ENCODE data around the gene KLHL6. TPM values are rescaled to one million over a fixed set of nuclear protein-coding genes. Genes with fewer than 3 reads are reported as not detected.
"Not testable (repeated sequence)": the region's sequence is repeated elsewhere in the genome, so short reads cannot be mapped to it uniquely, and the experiment has no call there.

Gene KLHL6
- total and polyA plus RNA-seq, 10 of the 15 experiments (the other 5 are each of a cell fraction or from before 2014, with no cell fraction given), result 4.0 to 91.8 (median 24.4) TPM

DNA sequence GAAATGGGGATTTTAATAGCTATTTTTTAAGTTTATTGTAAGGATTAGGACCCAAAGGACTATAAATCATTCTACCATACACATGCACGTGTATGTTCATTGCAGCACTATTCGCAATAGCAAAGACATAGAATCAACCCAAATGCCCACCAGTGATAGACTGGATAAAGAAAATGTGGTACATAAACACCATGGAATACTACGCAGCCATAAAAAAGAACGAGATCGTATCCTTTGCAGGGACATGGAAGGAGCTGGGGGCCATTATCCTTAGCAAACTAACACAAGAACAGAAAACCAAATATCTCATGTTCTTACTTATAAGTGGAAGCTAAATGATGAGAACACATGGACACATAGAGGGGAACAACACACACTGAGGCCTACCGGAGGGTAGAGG lies 26.7 kb downstream of the KLHL6 start:
- H3K36me3 ChIP-seq (ENCODE audit: control insufficient read depth in 2 of 2, insufficient read depth in 2 of 2, low read length in 1 of 2); in situ Hi-C loops (cut with MboI); H3K4me2 ChIP-seq (ENCODE audit: control insufficient read depth, insufficient read depth); BruUV-seq (replicated peaks); H2AFZ ChIP-seq (ENCODE audit: control insufficient read depth, low read depth, low read length); H3K9me3 ChIP-seq (replicated peaks; ENCODE audit: control insufficient read depth, insufficient read depth, low read length); H3K79me2 ChIP-seq (ENCODE audit: control insufficient read depth, insufficient read depth, low read length); H3K27ac ChIP-seq (ENCODE audit: control insufficient read depth, insufficient read depth); H3K9ac ChIP-seq (ENCODE audit: control insufficient read depth, insufficient read depth, low read length); DNase-seq (ENCODE audit: low read depth, low spot score); H3K4me3 ChIP-seq; FAIRE-seq; H3K27me3 ChIP-seq (replicated peaks in 1 of 2; ENCODE audit: control insufficient read depth in 2 of 2, insufficient read depth in 2 of 2, low read length in 1 of 2); ATAC-seq; H4K20me1 ChIP-seq (ENCODE audit: control insufficient read depth, insufficient read depth): not testable (repeated sequence)
- ChIA-PET SMC1A (ENCODE audit: uncharacterized antibody, unreplicated experiment) (interaction anchor here (0.8 to 8.6 kb wide), 15 partner anchors 9 to 185 kb away, joined by 3 to 190 read pairs (median 13); partner anchors contain the start of gene YEATS2), RAD21 (ENCODE audit: unreplicated experiment) (interaction anchor here (0.6 to 7.2 kb wide), 8 partner anchors 10 to 169 kb away, joined by 3 to 156 read pairs (median 24); partner anchors contain the start of gene YEATS2), CTCF (interaction anchor here (0.6 to 9.3 kb wide), 12 partner anchors 10 to 355 kb away, joined by 3 to 98 read pairs (median 9); no protein-coding TSS in a partner anchor), POLR2A (interaction anchor here (0.5 to 4.7 kb wide), 15 partner anchors 8 to 287 kb away, joined by 3 to 93 read pairs (median 7); partner anchors contain the start of gene KLHL24)
- WGBS (ENCODE audit: insufficient coverage, insufficient replicate concordance, low lambda C conversion rate, missing lambda C conversion rate), result 90% methylated on average over 6 of the region's 6 CpGs
- TF ChIP-seq SMARCA5 (IDR thresholded peaks at IDR 0.05), result peak; percentile 66; the same call in 1 of the 2 replicates
- intact Hi-C loops (cut with micrococcal nuclease; ENCODE audit: unreplicated experiment), result loop anchor here (5.0 kb wide), 2 partner anchors 64 to 109 kb away; partner anchors contain the start of gene KLHL24
- H3K4me1 ChIP-seq (ENCODE audit: control insufficient read depth, insufficient read depth, low read length), result peaks cover 48% of the 10 kb centered on the region

- peak; percentile 82 for ATAC-seq
- H3K9ac ChIP-seq (ENCODE audit: control insufficient read depth, insufficient read depth, low read length), result peak overlapping the region; percentile 30
- in situ Hi-C loops (cut with MboI), result no loop called here
- TF ChIP-seq ZNF622 (IDR thresholded peaks at IDR 0.05) (no peak), RFX5 (IDR thresholded peaks at IDR 0.05; ENCODE audit: low read depth, low read length) (no peak), FOXM1 (IDR thresholded peaks at IDR 0.05; ENCODE audit: low read depth, low read length) (peak; percentile 81; the same call in 1 of the 2 replicates), NR2F1 (conservative IDR thresholded peaks at IDR 0.05) (peak; percentile 88), NR2C1 (IDR thresholded peaks at IDR 0.05) (no peak), HDAC2 (IDR thresholded peaks at IDR 0.05) (no peak; the same call in 1 of the 2 replicates), STAT1 (conservative IDR thresholded peaks at IDR 0.05) (no peak)
- TF ChIP-seq, protein P1, sequence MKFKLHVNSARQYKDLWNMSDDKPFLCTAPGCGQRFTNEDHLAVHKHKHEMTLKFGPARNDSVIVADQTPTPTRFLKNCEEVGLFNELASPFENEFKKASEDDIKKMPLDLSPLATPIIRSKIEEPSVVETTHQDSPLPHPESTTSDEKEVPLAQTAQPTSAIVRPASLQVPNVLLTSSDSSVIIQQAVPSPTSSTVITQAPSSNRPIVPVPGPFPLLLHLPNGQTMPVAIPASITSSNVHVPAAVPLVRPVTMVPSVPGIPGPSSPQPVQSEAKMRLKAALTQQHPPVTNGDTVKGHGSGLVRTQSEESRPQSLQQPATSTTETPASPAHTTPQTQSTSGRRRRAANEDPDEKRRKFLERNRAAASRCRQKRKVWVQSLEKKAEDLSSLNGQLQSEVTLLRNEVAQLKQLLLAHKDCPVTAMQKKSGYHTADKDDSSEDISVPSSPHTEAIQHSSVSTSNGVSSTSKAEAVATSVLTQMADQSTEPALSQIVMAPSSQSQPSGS (IDR thresholded peaks at IDR 0.05; ENCODE audit: low read length), result peak; percentile 76; the same call in 1 of the 2 replicates
Observed at GRCh38 chr3:183527428-183528379, 27.8 kb downstream of the KLHL6 start.

More at GRCh38 chr3:183527428-183528379, 27.8 kb downstream of the KLHL6 start:
- 27% methylated on average over 12 of the region's 12 CpGs for WGBS (ENCODE audit: insufficient coverage, insufficient replicate concordance, low lambda C conversion rate, missing lambda C conversion rate)
- BruUV-seq (replicated peaks), result no TSS peak
- ChIA-PET CTCF (interaction anchor here (0.6 to 9.3 kb wide), 16 partner anchors 9 to 356 kb away, joined by 3 to 98 read pairs (median 4); no protein-coding TSS in a partner anchor), POLR2A (interaction anchor here (0.7 to 4.7 kb wide), 20 partner anchors 9 to 82 kb away, joined by 3 to 93 read pairs (median 6); partner anchors contain the start of gene KLHL6), RAD21 (ENCODE audit: unreplicated experiment) (interaction anchor here (0.6 to 7.2 kb wide), 21 partner anchors 11 to 170 kb away, joined by 3 to 156 read pairs (median 5); partner anchors contain the start of genes KLHL6 and YEATS2), SMC1A (ENCODE audit: uncharacterized antibody, unreplicated experiment) (interaction anchor here (0.7 to 8.6 kb wide), 26 partner anchors 10 to 184 kb away, joined by 3 to 190 read pairs (median 6); partner anchors contain the start of genes KLHL24, KLHL6 and YEATS2)
- peak; percentile 99 for FAIRE-seq
- Histone ChIP-seq H3K27ac (ENCODE audit: control insufficient read depth, insufficient read depth) (peak overlapping the region; percentile 67), H3K4me1 (ENCODE audit: control insufficient read depth, insufficient read depth, low read length) (peaks cover 39% of the 10 kb centered on the region), H3K36me3 (ENCODE audit: control insufficient read depth in 2 of 2, insufficient read depth in 2 of 2, low read length in 1 of 2) (peaks cover 0 to 7% of the 10 kb centered on the region in 2 experiments; a peak in 2 of 4 replicates), H3K9me3 (replicated peaks; ENCODE audit: control insufficient read depth, insufficient read depth, low read length) (no peaks in the 10 kb centered on the region; the same call in 2 of the 3 replicates), H3K4me3 (no peak overlapping the region; the same call in 1 of the 2 replicates), H3K79me2 (ENCODE audit: control insufficient read depth, insufficient read depth, low read length) (no peaks in the 10 kb centered on the region; the same call in none of the 2 replicates), H3K4me2 (ENCODE audit: control insufficient read depth, insufficient read depth) (peak overlapping the region; percentile 96), H3K27me3 (replicated peaks in 1 of 2; ENCODE audit: control insufficient read depth in 2 of 2, insufficient read depth in 2 of 2, low read length in 1 of 2) (no peaks in the 10 kb centered on the region), H2AFZ (ENCODE audit: control insufficient read depth, low read depth, low read length) (peak overlapping the region; percentile 15; the same call in 1 of the 2 replicates), H4K20me1 (ENCODE audit: control insufficient read depth, insufficient read depth) (no peaks in the 10 kb centered on the region)
- intact Hi-C loops (cut with micrococcal nuclease; ENCODE audit: unreplicated experiment), result loop anchor here (1.0 to 5.0 kb wide), 4 partner anchors 8 to 110 kb away; partner anchors contain the start of genes KLHL24 and KLHL6
- DNase-seq (ENCODE audit: low read depth, low spot score), result peak; percentile 73
